ENCODE data around the gene SPECC1. TPM values are rescaled to one million over a fixed set of nuclear protein-coding genes. Genes with fewer than 3 reads are reported as not detected.

Gene SPECC1
- total RNA-seq, 1 experiment from 2014 or later, result 43.5 TPM

- H2AFZ ChIP-seq (ENCODE audit: low read depth, low read length, poor library complexity, severe bottlenecking), result no peak overlapping the region
- RAD21 ChIA-PET (ENCODE audit: low non-redundant PET in 1 of 2, low total read pairs in 2 of 2, uncharacterized antibody in 2 of 2, unreplicated experiment in 2 of 2), result no interaction called here
- H3K9ac ChIP-seq (ENCODE audit: low read length), result no peak overlapping the region
- no peak for TF ChIP-seq EGR1 (IDR thresholded peaks at IDR 0.05; ENCODE audit: low read depth)
- no peak for TF ChIP-seq ZBTB33 (IDR thresholded peaks at IDR 0.05; ENCODE audit: extremely low read depth, insufficient replicate concordance, low read length)
- TF ChIP-seq SP1 (IDR thresholded peaks at IDR 0.05; ENCODE audit: low read depth), result no peak
- no peak for TF ChIP-seq JUND (IDR thresholded peaks at IDR 0.05)
- TF ChIP-seq SIN3A (IDR thresholded peaks at IDR 0.05; ENCODE audit: low read depth), result no peak
- no peak for TF ChIP-seq EZH2phosphoT487 (IDR thresholded peaks at IDR 0.05; ENCODE audit: borderline replicate concordance)
- TF ChIP-seq, protein P1, sequence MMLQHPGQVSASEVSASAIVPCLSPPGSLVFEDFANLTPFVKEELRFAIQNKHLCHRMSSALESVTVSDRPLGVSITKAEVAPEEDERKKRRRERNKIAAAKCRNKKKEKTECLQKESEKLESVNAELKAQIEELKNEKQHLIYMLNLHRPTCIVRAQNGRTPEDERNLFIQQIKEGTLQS (IDR thresholded peaks at IDR 0.05), result no peak
- no peak for TF ChIP-seq RAD21 (IDR thresholded peaks at IDR 0.05; ENCODE audit: low read depth)
- no peak for TF ChIP-seq CEBPB (IDR thresholded peaks at IDR 0.05; ENCODE audit: low read depth)
- TF ChIP-seq, protein P2, sequence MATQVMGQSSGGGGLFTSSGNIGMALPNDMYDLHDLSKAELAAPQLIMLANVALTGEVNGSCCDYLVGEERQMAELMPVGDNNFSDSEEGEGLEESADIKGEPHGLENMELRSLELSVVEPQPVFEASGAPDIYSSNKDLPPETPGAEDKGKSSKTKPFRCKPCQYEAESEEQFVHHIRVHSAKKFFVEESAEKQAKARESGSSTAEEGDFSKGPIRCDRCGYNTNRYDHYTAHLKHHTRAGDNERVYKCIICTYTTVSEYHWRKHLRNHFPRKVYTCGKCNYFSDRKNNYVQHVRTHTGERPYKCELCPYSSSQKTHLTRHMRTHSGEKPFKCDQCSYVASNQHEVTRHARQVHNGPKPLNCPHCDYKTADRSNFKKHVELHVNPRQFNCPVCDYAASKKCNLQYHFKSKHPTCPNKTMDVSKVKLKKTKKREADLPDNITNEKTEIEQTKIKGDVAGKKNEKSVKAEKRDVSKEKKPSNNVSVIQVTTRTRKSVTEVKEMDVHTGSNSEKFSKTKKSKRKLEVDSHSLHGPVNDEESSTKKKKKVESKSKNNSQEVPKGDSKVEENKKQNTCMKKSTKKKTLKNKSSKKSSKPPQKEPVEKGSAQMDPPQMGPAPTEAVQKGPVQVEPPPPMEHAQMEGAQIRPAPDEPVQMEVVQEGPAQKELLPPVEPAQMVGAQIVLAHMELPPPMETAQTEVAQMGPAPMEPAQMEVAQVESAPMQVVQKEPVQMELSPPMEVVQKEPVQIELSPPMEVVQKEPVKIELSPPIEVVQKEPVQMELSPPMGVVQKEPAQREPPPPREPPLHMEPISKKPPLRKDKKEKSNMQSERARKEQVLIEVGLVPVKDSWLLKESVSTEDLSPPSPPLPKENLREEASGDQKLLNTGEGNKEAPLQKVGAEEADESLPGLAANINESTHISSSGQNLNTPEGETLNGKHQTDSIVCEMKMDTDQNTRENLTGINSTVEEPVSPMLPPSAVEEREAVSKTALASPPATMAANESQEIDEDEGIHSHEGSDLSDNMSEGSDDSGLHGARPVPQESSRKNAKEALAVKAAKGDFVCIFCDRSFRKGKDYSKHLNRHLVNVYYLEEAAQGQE (IDR thresholded peaks at IDR 0.05; ENCODE audit: low read depth), result no peak
- TF ChIP-seq EZH2 (IDR thresholded peaks at IDR 0.05), result no peak
- TF ChIP-seq, protein P3, sequence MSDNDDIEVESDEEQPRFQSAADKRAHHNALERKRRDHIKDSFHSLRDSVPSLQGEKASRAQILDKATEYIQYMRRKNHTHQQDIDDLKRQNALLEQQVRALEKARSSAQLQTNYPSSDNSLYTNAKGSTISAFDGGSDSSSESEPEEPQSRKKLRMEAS (IDR thresholded peaks at IDR 0.05), result no peak
- TF ChIP-seq SRF (IDR thresholded peaks at IDR 0.05; ENCODE audit: low read depth), result no peak
- TF ChIP-seq, protein P4, sequence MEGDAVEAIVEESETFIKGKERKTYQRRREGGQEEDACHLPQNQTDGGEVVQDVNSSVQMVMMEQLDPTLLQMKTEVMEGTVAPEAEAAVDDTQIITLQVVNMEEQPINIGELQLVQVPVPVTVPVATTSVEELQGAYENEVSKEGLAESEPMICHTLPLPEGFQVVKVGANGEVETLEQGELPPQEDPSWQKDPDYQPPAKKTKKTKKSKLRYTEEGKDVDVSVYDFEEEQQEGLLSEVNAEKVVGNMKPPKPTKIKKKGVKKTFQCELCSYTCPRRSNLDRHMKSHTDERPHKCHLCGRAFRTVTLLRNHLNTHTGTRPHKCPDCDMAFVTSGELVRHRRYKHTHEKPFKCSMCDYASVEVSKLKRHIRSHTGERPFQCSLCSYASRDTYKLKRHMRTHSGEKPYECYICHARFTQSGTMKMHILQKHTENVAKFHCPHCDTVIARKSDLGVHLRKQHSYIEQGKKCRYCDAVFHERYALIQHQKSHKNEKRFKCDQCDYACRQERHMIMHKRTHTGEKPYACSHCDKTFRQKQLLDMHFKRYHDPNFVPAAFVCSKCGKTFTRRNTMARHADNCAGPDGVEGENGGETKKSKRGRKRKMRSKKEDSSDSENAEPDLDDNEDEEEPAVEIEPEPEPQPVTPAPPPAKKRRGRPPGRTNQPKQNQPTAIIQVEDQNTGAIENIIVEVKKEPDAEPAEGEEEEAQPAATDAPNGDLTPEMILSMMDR (IDR thresholded peaks at IDR 0.05 in 2 of 3, conservative IDR thresholded peaks at IDR 0.05 in 1 of 3; ENCODE audit: borderline replicate concordance in 1 of 3, insufficient read depth in 1 of 3, low read depth in 2 of 3, low read length in 2 of 3), result no peak
- TF ChIP-seq TCF7L2 (IDR thresholded peaks at IDR 0.05; ENCODE audit: borderline replicate concordance, extremely low read depth, insufficient read depth, insufficient read length), result no peak
- TF ChIP-seq CBX3 (IDR thresholded peaks at IDR 0.05; ENCODE audit: low read depth), result no peak
- TF ChIP-seq POLR2A (IDR thresholded peaks at IDR 0.05; ENCODE audit: borderline replicate concordance, extremely low read depth, insufficient read depth, insufficient read length), result no peak
- no peak for TF ChIP-seq POLR2AphosphoS5 (IDR thresholded peaks at IDR 0.05; ENCODE audit: low read depth, low read length)
- no peak for TF ChIP-seq ZNF274 (IDR thresholded peaks at IDR 0.05; ENCODE audit: low read depth, low read length)
- no peaks in the 10 kb centered on the region for H3K9me3 ChIP-seq (ENCODE audit: control insufficient read depth in 1 of 2, insufficient read depth in 1 of 2, low read depth in 1 of 2, low read length in 2 of 2)
- H3K27me3 ChIP-seq (ENCODE audit: insufficient read depth, low read length), result no peaks in the 10 kb centered on the region
- no peak for DNase-seq (ENCODE audit: low read depth, low spot score)
- H3K4me2 ChIP-seq (ENCODE audit: low read length), result no peak overlapping the region
- no peak overlapping the region for H3K27ac ChIP-seq (ENCODE audit: low read depth, low read length)
- intact Hi-C loops (cut with micrococcal nuclease), result no loop called here
- no peak for ATAC-seq
- no peaks in the 10 kb centered on the region for H3K4me1 ChIP-seq (ENCODE audit: control insufficient read depth in 1 of 2, insufficient read depth in 2 of 2, low read length in 2 of 2)
- H3K4me3 ChIP-seq (replicated peaks in 1 of 2; ENCODE audit: low read depth in 1 of 2, low read length in 2 of 2), result no peak overlapping the region
- no peaks in the 10 kb centered on the region for H3K9me2 ChIP-seq (ENCODE audit: insufficient read depth)
- POLR2A ChIA-PET, result no interaction called here
- H3K79me2 ChIP-seq (ENCODE audit: insufficient read depth, low read length), result no peaks in the 10 kb centered on the region
- CTCF ChIA-PET, result no interaction called here
- no peaks in the 10 kb centered on the region for H3K36me3 ChIP-seq (ENCODE audit: control insufficient read depth in 1 of 2, insufficient read depth in 2 of 2, low read length in 2 of 2)
- no peaks in the 10 kb centered on the region for H4K20me1 ChIP-seq (ENCODE audit: insufficient read depth)
- no TSS peak for BruUV-seq (replicated peaks)
Observed at GRCh38 chr17:20260268-20260667, 251.1 kb downstream of the SPECC1 start.

Measured in HCT116 (cell line).